ENCODE measurements around the gene LAMA2.

Gene LAMA2

GRCh38 chr6:129393654-129394053 lies 510.7 kb downstream of the LAMA2 start:
- TF ChIP-seq GATA3 (IDR thresholded peaks at IDR 0.05; ENCODE audit: low read depth, low read length): no peak

GRCh38 chr6:129398764-129399163 lies 515.8 kb downstream of the LAMA2 start:
- TF ChIP-seq GATA2 (IDR thresholded peaks at IDR 0.05; ENCODE audit: low read depth, low read length) (no peak), GATA3 (IDR thresholded peaks at IDR 0.05; ENCODE audit: low read depth, low read length) (no peak)

GRCh38 chr6:129402244-129402643 lies 519.3 kb downstream of the LAMA2 start:
- TF ChIP-seq GATA3 (IDR thresholded peaks at IDR 0.05; ENCODE audit: low read depth, low read length) (no peak), GATA2 (IDR thresholded peaks at IDR 0.05; ENCODE audit: low read depth, low read length) (no peak)

GRCh38 chr6:129411092-129411491 lies 528.2 kb downstream of the LAMA2 start:
- TF ChIP-seq GATA2 (IDR thresholded peaks at IDR 0.05; ENCODE audit: low read depth, low read length) (no peak), GATA3 (IDR thresholded peaks at IDR 0.05; ENCODE audit: low read depth, low read length) (no peak)

- TF ChIP-seq GATA2 (IDR thresholded peaks at IDR 0.05; ENCODE audit: low read depth, low read length): no peak
- TF ChIP-seq GATA3 (IDR thresholded peaks at IDR 0.05; ENCODE audit: low read depth, low read length): no peak
These were observed 533.5 kb downstream of the LAMA2 start for GRCh38 chr6:129416337-129416990.

- TF ChIP-seq GATA3 (IDR thresholded peaks at IDR 0.05; ENCODE audit: low read depth, low read length): no peak
- no peak for TF ChIP-seq GATA2 (IDR thresholded peaks at IDR 0.05; ENCODE audit: low read depth, low read length)
These were observed 534.6 kb downstream of the LAMA2 start for GRCh38 chr6:129417416-129418086.

GRCh38 chr6:129419324-129419723 lies 536.4 kb downstream of the LAMA2 start:
- no peak for TF ChIP-seq GATA3 (IDR thresholded peaks at IDR 0.05; ENCODE audit: low read depth, low read length)
- no peak for TF ChIP-seq GATA2 (IDR thresholded peaks at IDR 0.05; ENCODE audit: low read depth, low read length)

GRCh38 chr6:129426343-129426742 lies 543.4 kb downstream of the LAMA2 start:
- TF ChIP-seq GATA2 (IDR thresholded peaks at IDR 0.05; ENCODE audit: low read depth, low read length): no peak
- no peak for TF ChIP-seq GATA3 (IDR thresholded peaks at IDR 0.05; ENCODE audit: low read depth, low read length)

GRCh38 chr6:129429956-129430355 lies 547.0 kb downstream of the LAMA2 start:
- TF ChIP-seq GATA2 (IDR thresholded peaks at IDR 0.05; ENCODE audit: low read depth, low read length) (no peak), GATA3 (IDR thresholded peaks at IDR 0.05; ENCODE audit: low read depth, low read length) (no peak)

GRCh38 chr6:129432738-129433137 lies 549.8 kb downstream of the LAMA2 start:
- no peak for TF ChIP-seq GATA2 (IDR thresholded peaks at IDR 0.05; ENCODE audit: low read depth, low read length)
- no peak for TF ChIP-seq GATA3 (IDR thresholded peaks at IDR 0.05; ENCODE audit: low read depth, low read length)

GRCh38 chr6:129434091-129434490 lies 551.2 kb downstream of the LAMA2 start:
- TF ChIP-seq GATA3 (IDR thresholded peaks at IDR 0.05; ENCODE audit: low read depth, low read length): no peak
- no peak for TF ChIP-seq GATA2 (IDR thresholded peaks at IDR 0.05; ENCODE audit: low read depth, low read length)

- TF ChIP-seq GATA3 (IDR thresholded peaks at IDR 0.05; ENCODE audit: low read depth, low read length) (no peak), GATA2 (IDR thresholded peaks at IDR 0.05; ENCODE audit: low read depth, low read length) (no peak)
These were observed 557.8 kb downstream of the LAMA2 start for GRCh38 chr6:129440691-129441090.

GRCh38 chr6:129444683-129445082 lies 561.7 kb downstream of the LAMA2 start:
- TF ChIP-seq GATA2 (IDR thresholded peaks at IDR 0.05; ENCODE audit: low read depth, low read length) (no peak), GATA3 (IDR thresholded peaks at IDR 0.05; ENCODE audit: low read depth, low read length) (no peak)

GRCh38 chr6:129446272-129447197 lies 563.6 kb downstream of the LAMA2 start:
- TF ChIP-seq GATA2 (IDR thresholded peaks at IDR 0.05; ENCODE audit: low read depth, low read length) (no peak), GATA3 (IDR thresholded peaks at IDR 0.05; ENCODE audit: low read depth, low read length) (no peak)

All from SH-SY5Y (cell line).